ENCODE results near the gene SNX25.

DNA sequence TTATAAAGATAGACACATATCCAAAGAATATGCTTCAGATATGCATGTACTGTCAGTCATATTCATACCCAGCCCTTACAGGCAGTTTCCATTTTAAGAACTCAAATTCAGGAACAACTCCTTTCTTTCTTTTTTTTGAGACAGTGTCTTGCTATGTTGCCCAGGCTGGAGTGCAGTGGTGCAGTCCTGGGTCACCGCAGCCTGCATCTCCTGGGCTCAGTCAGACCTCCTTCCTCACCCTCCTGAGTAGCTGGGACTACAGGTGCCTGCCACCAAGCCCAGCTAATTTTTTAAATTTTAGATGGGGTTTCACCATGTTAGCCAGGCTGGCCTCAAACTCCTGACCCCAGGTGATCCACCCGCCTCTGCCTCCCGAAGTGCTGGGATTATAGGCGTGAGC lies 34.5 kb downstream of the SNX25 start:
- TF ChIP-seq, protein P1, sequence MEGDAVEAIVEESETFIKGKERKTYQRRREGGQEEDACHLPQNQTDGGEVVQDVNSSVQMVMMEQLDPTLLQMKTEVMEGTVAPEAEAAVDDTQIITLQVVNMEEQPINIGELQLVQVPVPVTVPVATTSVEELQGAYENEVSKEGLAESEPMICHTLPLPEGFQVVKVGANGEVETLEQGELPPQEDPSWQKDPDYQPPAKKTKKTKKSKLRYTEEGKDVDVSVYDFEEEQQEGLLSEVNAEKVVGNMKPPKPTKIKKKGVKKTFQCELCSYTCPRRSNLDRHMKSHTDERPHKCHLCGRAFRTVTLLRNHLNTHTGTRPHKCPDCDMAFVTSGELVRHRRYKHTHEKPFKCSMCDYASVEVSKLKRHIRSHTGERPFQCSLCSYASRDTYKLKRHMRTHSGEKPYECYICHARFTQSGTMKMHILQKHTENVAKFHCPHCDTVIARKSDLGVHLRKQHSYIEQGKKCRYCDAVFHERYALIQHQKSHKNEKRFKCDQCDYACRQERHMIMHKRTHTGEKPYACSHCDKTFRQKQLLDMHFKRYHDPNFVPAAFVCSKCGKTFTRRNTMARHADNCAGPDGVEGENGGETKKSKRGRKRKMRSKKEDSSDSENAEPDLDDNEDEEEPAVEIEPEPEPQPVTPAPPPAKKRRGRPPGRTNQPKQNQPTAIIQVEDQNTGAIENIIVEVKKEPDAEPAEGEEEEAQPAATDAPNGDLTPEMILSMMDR (IDR thresholded peaks at IDR 0.05) = no peak
- no peak for TF ChIP-seq EZH2 (IDR thresholded peaks at IDR 0.05; ENCODE audit: borderline replicate concordance, insufficient read depth, low read depth, low read length, poor library complexity, severe bottlenecking)

Measured in B cell (primary cell).